ENCODE data around the gene IRS1.

Gene IRS1

DNA sequence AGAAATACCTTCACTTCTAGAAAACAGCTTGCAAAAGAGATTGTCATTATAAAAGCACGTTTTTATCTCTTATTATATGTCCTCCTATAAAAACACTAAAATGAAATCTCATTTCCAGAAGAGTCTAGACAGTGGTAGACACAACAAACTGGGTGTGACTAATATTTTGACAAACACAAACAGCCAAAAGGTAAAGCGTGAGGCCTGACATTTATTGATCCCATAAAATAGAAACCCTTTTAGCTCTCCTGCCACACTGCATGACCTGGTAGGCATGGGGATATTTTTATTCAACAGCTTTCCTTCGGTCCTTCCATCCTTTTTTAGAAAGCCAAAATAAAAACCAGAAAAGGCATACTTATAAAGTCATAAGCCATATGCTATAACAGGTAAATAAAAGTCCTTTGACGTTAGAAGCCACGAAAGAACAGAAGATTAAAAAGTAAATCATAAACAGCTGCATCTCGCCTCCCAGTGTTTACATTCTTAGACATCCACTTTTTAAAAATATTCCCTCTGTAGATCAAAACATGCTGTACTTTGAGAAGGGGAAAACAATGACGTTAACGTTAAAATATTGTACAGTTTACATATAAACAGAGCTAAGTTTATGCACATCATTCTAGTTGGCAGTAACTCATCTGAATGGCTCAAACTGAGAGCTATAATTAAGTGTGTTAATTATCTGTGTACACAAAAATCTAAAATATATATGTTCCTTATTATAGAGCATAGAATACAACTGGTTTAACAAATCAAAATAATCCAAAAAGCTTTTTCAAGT is 44.6 kb downstream of the IRS1 start:
- no peak for DNase-seq

DNA sequence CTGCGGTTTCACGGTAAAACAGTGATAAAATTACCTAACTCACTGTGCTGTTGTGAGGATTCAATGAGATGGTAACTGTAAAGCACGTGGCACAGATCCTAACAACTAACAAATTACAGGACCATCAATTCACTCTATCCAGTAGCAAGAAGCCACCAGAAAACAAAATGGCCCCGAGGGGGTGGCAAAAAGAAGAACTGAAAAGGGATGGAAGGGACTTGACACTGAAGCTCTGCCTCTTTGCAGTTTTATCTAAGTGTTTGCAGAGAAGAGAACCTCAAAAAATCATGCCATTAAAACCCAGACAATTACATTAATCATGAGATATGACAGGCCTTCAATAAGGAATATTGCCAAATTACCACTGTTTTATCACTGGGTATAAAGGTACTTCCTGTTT is 46.7 kb downstream of the IRS1 start:
- no peak for DNase-seq

GRCh38 chr2:226747288-226747687 is 52.3 kb downstream of the IRS1 start:
- no peak for DNase-seq

GRCh38 chr2:226746196-226746800 is 53.3 kb downstream of the IRS1 start:
- DNase-seq, result no peak

DNA sequence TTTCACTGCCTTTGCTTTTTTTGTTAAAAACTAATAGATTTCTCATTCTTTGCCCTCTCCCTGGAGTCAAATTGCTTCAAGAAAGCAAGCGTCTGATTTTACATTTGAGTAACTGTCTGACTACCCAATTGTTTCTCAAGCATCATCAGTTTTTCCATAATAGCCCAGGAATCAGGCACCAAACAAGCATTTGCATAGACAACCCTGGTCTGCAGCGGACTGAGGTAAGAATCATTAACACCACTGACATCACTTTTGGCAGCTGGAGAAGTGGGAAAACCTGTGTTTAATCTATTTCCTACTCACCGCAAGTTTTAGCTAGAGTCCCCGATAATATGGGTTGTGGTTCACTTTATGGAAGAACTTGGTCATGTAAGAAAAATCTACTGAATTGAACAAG is 55.7 kb downstream of the IRS1 start:
- no peak for DNase-seq

GRCh38 chr2:226742347-226742746 is 57.3 kb downstream of the IRS1 start:
- DNase-seq, result no peak

DNA sequence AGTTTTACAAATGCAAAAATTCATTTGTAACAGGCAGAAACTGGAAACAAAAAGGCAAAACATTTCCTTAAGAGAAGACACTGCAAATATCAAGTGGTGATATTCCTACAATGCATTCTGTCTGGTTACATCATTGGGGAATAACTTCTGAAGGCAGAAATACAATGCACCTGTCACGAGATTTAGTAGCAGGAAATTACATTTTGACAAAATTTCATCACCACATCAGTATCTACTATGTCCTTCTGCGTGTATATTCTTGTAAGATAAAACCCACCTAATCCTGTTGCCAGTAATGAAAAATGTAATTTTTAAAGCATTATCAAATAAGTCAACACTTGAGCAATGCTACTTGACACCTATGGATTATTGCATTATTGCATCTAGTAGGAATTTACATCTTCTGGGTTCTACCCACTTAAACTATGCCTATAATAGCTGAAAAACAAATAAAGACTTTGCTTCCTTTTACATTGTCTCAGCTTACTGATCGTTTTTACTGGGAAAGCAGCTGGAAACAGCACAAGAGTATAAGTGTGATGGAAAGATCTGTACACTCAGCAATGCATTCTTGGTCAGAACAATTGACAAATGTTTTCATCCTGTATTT is 59.5 kb downstream of the IRS1 start:
- no peak for DNase-seq

- no peak for DNase-seq
These were observed 60.0 kb downstream of the IRS1 start for GRCh38 chr2:226739545-226740030.

DNA sequence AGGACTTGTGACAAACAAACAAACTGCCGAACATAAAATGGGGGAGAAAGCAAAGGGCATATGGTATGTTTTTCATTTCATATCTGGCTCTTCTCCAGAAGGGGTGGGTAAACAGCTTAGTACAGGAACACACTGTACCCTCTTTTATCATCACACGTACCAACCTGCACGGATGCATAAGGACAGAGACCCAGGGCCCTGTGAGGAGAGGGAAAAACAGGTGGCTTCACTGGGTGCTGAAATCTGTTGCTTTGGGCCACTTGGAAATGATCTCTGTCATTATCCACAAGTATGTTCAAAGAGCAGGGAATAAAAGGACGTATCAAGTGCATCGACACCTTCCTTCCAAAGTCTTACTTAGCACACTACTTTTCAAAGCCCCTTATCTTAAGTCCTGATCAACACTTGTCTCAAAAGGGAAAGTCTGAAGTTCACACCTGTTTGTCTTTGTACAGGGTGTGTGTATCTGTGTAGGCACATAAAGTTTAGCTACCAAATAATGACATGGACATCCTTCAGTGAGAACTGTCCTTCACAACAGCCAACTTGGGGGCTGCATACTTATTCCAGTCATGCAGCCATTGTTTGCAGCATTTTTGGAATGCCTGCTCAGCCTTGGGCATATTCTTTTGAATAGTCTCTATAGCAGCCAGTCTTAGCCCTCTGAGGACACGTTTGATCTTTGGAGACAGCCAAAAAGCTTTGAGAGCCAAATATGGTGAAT is 60.6 kb downstream of the IRS1 start:
- DNase-seq, result no peak

GRCh38 chr2:226738191-226738820 is 61.3 kb downstream of the IRS1 start:
- DNase-seq, result no peak

DNA sequence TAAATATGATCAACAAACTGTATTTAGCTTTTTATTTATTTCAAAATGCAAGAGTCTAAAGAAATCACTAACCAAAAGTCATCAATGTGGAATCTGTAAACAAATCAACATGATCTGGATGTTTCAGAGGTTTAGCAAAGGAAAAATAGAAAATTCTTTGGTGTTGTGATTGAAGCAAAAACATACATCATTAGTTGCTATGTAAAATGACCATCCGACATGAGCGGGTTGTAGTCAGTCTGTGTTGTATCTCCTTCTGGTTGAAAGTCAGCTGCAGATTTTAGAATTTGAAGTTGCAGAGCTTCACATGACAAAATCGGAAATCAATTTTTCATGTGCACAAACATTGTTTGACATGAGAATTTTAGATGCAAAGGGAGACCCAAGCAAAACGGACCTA is 63.2 kb downstream of the IRS1 start:
- DNase-seq, result no peak

GRCh38 chr2:226733927-226734564 is 65.6 kb downstream of the IRS1 start:
- no peak for DNase-seq

DNA sequence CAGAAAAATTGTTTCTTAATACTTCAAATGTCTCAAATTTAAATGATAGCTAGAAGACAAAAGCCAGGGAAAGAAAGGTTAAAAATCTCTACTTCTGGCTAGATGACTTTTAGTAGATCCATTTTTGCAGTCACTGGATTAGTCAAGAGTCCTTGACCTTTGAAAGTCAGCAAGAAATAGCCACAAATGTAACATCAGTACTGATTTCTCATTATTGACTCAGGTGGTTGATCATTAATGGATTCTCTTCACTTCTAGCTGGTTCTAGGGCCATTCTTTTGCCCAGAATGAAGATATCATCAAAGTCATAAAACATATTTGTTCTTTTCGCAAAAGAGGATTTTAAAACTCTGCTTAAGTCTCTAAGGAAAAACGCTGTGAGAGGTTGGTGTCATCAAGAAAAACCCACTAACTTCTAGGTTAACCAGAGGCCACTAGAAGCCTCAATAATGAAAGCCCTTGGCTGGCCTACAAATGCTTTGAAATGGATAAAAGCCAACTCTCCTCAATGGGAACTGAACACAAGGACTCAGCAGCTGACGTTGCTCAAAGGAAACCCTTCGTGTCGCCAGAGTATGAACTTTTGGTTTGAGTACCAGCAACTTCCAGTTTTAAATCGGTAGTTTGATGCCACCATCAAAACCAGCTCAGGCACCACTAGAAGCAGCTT is 66.3 kb downstream of the IRS1 start:
- DNase-seq, result no peak

GRCh38 chr2:226732478-226733188 is 67.0 kb downstream of the IRS1 start:
- DNase-seq, result no peak

GRCh38 chr2:226730481-226730880 is 69.1 kb downstream of the IRS1 start:
- no peak for DNase-seq

DNA sequence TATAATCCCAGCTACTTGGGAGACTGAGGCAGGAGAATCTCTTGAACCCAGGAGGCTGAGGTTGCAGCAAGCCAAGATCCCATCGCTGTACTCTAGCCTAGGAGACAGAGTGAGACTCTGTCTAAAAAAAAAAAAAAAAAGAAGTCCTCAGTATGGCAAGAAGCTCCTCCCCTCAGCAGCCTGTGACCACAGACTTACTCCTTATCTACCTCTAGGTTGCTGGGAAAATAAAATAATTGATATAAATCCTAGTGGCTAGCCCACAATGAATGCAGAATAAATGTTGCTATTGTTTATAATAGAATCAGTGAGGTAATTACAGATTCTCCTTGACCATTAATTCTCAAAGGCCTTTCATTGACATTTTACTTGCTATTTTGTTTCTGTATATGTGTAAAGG is 70.6 kb downstream of the IRS1 start:
- no peak for DNase-seq

DNA sequence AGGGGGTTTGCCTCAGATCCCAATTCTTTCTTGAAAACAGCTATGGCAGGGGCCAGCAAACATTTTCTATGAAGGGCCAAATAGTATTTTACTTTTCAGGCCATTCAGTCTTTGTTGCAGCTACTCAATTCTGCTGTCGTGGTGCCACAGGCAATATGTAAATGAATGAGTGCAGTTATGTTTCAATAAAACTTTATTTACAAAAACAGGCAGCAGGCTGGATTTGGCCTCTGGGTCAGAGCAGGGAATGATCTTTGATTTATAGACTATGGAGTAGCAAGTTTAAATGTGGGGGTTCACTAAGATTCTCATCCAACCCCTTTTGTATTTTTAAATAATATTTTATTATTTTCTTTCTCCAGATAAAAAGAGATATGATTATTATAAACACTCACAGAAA is 72.4 kb downstream of the IRS1 start:
- DNase-seq, result no peak

DNA sequence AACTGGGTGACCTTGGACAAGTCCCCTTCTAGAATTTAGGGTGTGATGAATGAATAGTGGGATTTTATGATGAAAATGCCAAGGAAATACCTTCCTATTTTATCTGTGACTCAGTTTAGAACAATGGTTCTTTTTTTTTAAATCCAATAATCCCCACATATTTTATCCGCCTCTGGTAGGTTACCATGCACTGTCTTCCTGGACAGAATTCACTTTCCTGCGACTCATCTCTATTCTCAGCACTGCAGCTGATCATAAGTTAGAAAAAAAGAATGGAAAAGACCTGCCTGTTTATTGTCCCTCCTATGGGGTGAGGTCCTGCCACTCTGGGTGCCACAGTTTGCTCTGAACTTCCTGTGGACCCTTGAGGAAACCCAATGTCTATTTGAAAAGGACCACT is 73.1 kb downstream of the IRS1 start:
- DNase-seq, result no peak

DNA sequence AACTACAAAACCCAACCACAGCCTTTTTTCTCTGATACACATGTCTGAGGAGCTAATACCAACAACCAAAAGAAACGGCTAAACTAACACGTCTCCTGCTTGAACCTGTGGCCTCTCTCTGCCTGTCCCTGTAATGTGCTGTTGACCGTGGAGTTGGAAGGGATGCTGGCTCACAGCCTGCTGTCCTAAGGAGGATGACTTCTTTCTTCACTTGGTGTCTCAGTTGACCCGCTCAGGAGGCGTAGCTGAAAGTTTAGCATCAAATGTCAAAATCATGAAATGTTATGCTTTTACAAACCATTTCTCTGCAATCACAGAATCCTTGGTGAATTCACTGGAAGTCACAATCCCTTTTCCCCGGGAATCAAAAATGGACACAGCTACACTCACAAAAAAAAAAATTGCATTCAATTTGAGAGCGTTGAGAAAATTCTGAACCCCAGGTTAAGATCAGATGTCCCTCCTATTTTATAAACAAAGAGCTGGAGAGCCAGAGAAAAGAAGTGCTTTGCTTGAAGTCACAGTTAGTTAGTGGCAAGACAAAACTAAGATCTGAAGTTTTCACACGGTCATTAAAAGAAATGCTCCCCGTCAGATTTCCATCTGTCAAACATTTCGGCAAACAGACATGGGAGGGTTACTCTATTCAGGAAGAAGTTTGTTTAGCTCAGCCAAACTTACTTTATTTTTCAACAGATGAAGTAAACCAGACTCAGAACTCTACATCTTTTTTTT is 74.3 kb downstream of the IRS1 start:
- no peak for DNase-seq

DNA sequence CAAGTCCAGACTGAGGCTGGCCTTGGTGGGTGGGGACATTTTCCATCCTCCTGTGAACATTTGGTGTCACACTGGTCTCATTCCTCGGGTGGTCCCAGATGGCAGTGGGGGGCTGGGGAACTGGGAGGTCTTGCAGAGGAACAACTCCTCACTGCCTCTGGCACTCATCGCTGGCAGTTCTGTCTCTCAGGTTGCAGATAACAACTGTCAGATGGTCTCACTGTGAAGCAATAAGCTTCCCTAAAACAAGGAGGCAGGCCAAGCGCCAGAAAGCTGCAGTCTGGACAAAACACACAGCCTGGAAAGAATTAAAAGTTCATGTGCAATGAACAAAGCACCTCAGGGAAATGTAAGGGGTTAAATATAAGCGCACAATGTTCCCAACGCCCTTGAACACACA is 78.1 kb downstream of the IRS1 start:
- DNase-seq, result no peak

- DNase-seq, result no peak
These were observed 78.7 kb downstream of the IRS1 start for GRCh38 chr2:226720948-226721347.
